Neural cell (in vitro differentiated cells): ENCODE data around the gene AGTRAP. TPM values are rescaled to one million over a fixed set of nuclear protein-coding genes. Genes with fewer than 3 reads are reported as not detected.

Experiments used
- H2AFZ ChIP-seq: fragments of 200-600, 300-800 bp; sonication (generic), shearing (Covaris generic); 2 replicates; pipeline ENCODE4 v1.6.0; 2014; ENCODE audit warnings: low read depth, mild to moderate bottlenecking, antibody characterized with exemption, low read length, moderate library complexity
- H3F3A ChIP-seq: fragments of 200-600 bp; shearing (Covaris generic); 2 replicates; pipeline ENCODE4 v1.6.1; 2016; ENCODE audit warnings: mild to moderate bottlenecking, moderate library complexity, mixed read lengths, antibody characterized with exemption, low read length; ENCODE audit not compliant: insufficient read depth, poor library complexity, severe bottlenecking
- H3K27ac ChIP-seq: fragments of 200-600, 300-800 bp; sonication (generic), shearing (Covaris generic); 2 replicates; pipeline ENCODE4 v1.5.1; 2014; ENCODE audit warnings: mild to moderate bottlenecking, low read length, moderate library complexity
- H3K27me3 ChIP-seq: fragments of 300-800, 200-600 bp; sonication (generic), shearing (Covaris generic); 2 replicates; pipeline ENCODE4 v1.6.0; 2014; ENCODE audit warnings: mild to moderate bottlenecking, low read depth, low read length, moderate library complexity; ENCODE audit not compliant: insufficient read depth
- H3K36me3 ChIP-seq: fragments of 300-800, 200-600 bp; sonication (generic), shearing (Covaris generic); 2 replicates; pipeline ENCODE4 v1.5.1; 2014; ENCODE audit warnings: mild to moderate bottlenecking, antibody characterized with exemption, low read length, moderate library complexity; ENCODE audit not compliant: insufficient read depth
- H3K4me2 ChIP-seq: fragments of 300-800, 200-600 bp; sonication (generic), shearing (Covaris generic); 2 replicates; pipeline ENCODE4 v1.6.0; 2014; ENCODE audit warnings: mild to moderate bottlenecking, low read length
- H3K4me3 ChIP-seq: fragments of 300-800, 200-600 bp; sonication (generic), shearing (Covaris generic); 2 replicates; pipeline ENCODE4 v1.5.1; 2014; ENCODE audit warnings: mild to moderate bottlenecking, low read length, moderate library complexity
- H3K79me2 ChIP-seq: fragments of 200-600 bp; shearing (Covaris generic); replicated peaks from 2 replicates; pipeline ENCODE4 v1.6.0; 2014; ENCODE audit warnings: mild to moderate bottlenecking, low read length, moderate library complexity; ENCODE audit not compliant: insufficient read depth
- H3K9ac ChIP-seq: fragments of 300-800, 200-600 bp; sonication (generic), shearing (Covaris generic); 2 replicates; pipeline ENCODE4 v1.6.1; 2016; ENCODE audit warnings: mild to moderate bottlenecking, low read length, mixed read lengths
- H3K9me2 ChIP-seq: fragments of 200-600 bp; shearing (Covaris generic); 2 replicates; pipeline ENCODE4 v1.6.1; 2016; ENCODE audit warnings: mild to moderate bottlenecking, low read length, mixed read lengths; ENCODE audit not compliant: insufficient read depth
- H3K9me3 ChIP-seq: fragments of 200-600, 300-800 bp; sonication (generic), shearing (Covaris generic); 2 replicates; pipeline ENCODE4 v1.6.1; 2016; ENCODE audit warnings: mild to moderate bottlenecking, mixed run types, low read length, moderate library complexity, mixed read lengths
- H4K20me1 ChIP-seq: fragments of 200-600 bp; shearing (Covaris generic); 2 replicates; pipeline ENCODE4 v1.6.1; 2016; ENCODE audit warnings: mild to moderate bottlenecking, mixed run types; ENCODE audit not compliant: insufficient read depth
- EZH2 ChIP-seq: fragments of 200-600, 300-800 bp; shearing (Covaris generic), sonication (generic); IDR thresholded peaks from 2 replicates; pipeline ENCODE4 v1.6.1; 2014; ENCODE audit warnings: antibody characterized with exemption, low read length, borderline replicate concordance, mild to moderate bottlenecking; ENCODE audit not compliant: insufficient read depth, poor library complexity, severe bottlenecking
- MXI1 ChIP-seq: fragments of 450-650 bp; conservative IDR thresholded peaks from 2 replicates; pipeline ENCODE4 v1.6.1; 2014; ENCODE audit warnings: antibody characterized with exemption, mild to moderate bottlenecking; ENCODE audit not compliant: poor library complexity, severe bottlenecking
- POLR2AphosphoS5 ChIP-seq: IDR thresholded peaks from 2 replicates; pipeline ENCODE4 v1.6.1; 2012
- RAD21 ChIP-seq: fragments of 450-650 bp; conservative IDR thresholded peaks from 2 replicates; pipeline ENCODE4 v1.6.1; 2014; ENCODE audit warnings: antibody characterized with exemption, mild to moderate bottlenecking, moderate library complexity
- SMC3 ChIP-seq: fragments of 450-650 bp; conservative IDR thresholded peaks from 2 replicates; pipeline ENCODE4 v1.6.1; 2014; ENCODE audit warnings: antibody characterized with exemption, mild to moderate bottlenecking, moderate library complexity; ENCODE audit not compliant: poor library complexity
- polyA plus RNA-seq: library from polyadenylated mRNA; depleted of rRNA; stranded (reverse); fragments of >200 nt; gene quantifications from 2 replicates; pipeline ENCODE4 v1.2.3, GENCODE V29; 2014
- TF ChIP-seq, protein P1 (sequence below): IDR thresholded peaks from 2 replicates; pipeline ENCODE4 v1.6.1; 2012; ENCODE audit warnings: borderline replicate concordance
- TF ChIP-seq, protein P2 (sequence below): fragments of 450-650 bp; IDR thresholded peaks from 2 replicates; pipeline ENCODE4 v1.5.1; 2014; ENCODE audit warnings: antibody characterized with exemption, mild to moderate bottlenecking, moderate library complexity; ENCODE audit not compliant: poor library complexity, severe bottlenecking

Gene AGTRAP
- polyA plus RNA-seq, 1 donor from 2014 or later = 4.4 TPM

DNA sequence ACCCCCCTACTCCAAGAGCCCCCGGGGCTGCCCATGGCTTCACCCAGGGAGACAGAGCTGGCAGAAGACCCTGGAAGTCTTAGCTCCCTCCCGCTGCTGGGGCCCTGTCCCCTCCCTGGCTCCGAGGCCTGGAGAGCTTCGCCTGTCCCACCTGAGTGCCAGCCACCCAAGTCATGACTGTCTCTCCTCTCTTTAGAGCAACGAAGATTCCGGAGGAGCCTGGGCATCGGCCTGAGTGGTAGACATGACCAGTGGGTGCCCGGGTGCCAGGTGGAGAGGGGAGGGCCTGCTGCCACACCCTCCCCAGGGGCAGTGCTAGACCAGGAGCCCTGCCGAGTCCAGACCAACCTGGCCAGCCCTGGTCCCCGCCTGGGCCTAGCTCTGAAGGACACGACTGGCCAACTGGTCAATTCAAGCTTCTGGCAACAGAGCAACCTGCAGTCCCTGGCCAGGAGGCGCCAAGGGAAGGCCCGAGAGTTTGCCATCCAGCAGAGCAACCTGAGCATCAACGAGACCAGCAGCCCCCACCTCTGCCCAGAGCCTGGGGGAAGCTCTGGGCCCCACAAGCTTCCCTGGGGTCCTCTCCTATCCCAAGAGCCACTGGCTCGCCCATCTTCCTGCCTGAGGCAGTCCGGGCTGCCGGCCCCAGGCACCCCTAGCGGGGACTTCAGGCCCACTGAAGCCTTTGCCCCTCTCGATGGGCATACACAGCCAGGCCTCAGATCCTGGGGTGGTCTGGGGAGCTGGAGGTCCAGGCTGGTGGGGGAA lies 29.9 kb downstream of the AGTRAP start:
- no peak overlapping the region for H3K27ac ChIP-seq
- no peaks in the 10 kb centered on the region for H4K20me1 ChIP-seq
- H3K79me2 ChIP-seq = no peaks in the 10 kb centered on the region
- no peak overlapping the region for H3K9ac ChIP-seq
- no peak overlapping the region for H3K4me3 ChIP-seq
- no peaks in the 10 kb centered on the region for H3K36me3 ChIP-seq
- H3K4me2 ChIP-seq = no peak overlapping the region
- no peak overlapping the region for H2AFZ ChIP-seq
- H3K27me3 ChIP-seq = no peaks in the 10 kb centered on the region
- H3K9me3 ChIP-seq = no peaks in the 10 kb centered on the region
- H3F3A ChIP-seq = no peaks in the 10 kb centered on the region
- H3K9me2 ChIP-seq = no peaks in the 10 kb centered on the region
- TF ChIP-seq, protein P1, sequence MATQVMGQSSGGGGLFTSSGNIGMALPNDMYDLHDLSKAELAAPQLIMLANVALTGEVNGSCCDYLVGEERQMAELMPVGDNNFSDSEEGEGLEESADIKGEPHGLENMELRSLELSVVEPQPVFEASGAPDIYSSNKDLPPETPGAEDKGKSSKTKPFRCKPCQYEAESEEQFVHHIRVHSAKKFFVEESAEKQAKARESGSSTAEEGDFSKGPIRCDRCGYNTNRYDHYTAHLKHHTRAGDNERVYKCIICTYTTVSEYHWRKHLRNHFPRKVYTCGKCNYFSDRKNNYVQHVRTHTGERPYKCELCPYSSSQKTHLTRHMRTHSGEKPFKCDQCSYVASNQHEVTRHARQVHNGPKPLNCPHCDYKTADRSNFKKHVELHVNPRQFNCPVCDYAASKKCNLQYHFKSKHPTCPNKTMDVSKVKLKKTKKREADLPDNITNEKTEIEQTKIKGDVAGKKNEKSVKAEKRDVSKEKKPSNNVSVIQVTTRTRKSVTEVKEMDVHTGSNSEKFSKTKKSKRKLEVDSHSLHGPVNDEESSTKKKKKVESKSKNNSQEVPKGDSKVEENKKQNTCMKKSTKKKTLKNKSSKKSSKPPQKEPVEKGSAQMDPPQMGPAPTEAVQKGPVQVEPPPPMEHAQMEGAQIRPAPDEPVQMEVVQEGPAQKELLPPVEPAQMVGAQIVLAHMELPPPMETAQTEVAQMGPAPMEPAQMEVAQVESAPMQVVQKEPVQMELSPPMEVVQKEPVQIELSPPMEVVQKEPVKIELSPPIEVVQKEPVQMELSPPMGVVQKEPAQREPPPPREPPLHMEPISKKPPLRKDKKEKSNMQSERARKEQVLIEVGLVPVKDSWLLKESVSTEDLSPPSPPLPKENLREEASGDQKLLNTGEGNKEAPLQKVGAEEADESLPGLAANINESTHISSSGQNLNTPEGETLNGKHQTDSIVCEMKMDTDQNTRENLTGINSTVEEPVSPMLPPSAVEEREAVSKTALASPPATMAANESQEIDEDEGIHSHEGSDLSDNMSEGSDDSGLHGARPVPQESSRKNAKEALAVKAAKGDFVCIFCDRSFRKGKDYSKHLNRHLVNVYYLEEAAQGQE = no peak

DNA sequence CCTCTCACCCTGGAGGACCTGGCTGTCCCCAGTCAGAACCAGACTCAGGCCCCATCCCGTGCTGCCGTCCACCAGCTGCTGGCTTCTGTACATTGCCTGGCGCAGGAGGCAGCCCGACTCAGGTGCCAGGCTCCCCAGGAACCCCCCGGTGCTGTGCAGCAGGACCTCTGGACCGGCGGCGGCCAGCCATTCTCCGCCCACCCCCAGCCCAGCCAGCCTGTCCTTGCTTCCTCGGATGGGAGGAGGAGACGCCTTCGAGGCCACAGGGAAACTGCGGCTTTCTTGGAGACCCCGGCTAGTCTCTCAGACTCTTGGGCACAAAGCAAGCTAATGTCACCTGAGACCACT lies 30.5 kb downstream of the AGTRAP start:
- Histone ChIP-seq H3K4me3 (no peak overlapping the region), H3K9me3 (no peaks in the 10 kb centered on the region), H2AFZ (no peak overlapping the region), H3K9ac (no peak overlapping the region), H3K36me3 (no peaks in the 10 kb centered on the region), H3F3A (no peaks in the 10 kb centered on the region), H3K79me2 (no peaks in the 10 kb centered on the region), H3K27me3 (no peaks in the 10 kb centered on the region), H3K4me2 (no peak overlapping the region), H3K9me2 (no peaks in the 10 kb centered on the region), H4K20me1 (no peaks in the 10 kb centered on the region), H3K27ac (no peak overlapping the region)
- TF ChIP-seq RAD21 (no peak), MXI1 (no peak), EZH2 (no peak), POLR2AphosphoS5 (no peak), SMC3 (no peak)
- TF ChIP-seq, protein P2, sequence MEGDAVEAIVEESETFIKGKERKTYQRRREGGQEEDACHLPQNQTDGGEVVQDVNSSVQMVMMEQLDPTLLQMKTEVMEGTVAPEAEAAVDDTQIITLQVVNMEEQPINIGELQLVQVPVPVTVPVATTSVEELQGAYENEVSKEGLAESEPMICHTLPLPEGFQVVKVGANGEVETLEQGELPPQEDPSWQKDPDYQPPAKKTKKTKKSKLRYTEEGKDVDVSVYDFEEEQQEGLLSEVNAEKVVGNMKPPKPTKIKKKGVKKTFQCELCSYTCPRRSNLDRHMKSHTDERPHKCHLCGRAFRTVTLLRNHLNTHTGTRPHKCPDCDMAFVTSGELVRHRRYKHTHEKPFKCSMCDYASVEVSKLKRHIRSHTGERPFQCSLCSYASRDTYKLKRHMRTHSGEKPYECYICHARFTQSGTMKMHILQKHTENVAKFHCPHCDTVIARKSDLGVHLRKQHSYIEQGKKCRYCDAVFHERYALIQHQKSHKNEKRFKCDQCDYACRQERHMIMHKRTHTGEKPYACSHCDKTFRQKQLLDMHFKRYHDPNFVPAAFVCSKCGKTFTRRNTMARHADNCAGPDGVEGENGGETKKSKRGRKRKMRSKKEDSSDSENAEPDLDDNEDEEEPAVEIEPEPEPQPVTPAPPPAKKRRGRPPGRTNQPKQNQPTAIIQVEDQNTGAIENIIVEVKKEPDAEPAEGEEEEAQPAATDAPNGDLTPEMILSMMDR = no peak
- TF ChIP-seq, protein P1 = no peak
